OCI-LY7 (cell line): ENCODE data around the gene FBXO47.

Experiments
- CTCF ChIP-seq: fragments of 200-600 bp; sonication (generic); conservative IDR thresholded peaks from 2 replicates; pipeline ENCODE4 v1.5.1; 2014; ENCODE audit warnings: mild to moderate bottlenecking, antibody characterized with exemption, low read length, moderate library complexity, mixed read lengths
- EZH2phosphoT487 ChIP-seq: fragments of 200-600 bp; sonication (generic); IDR thresholded peaks from 2 replicates; pipeline ENCODE4 v1.6.1; 2018; ENCODE audit warnings: low read depth, borderline replicate concordance, mild to moderate bottlenecking, mixed run types, antibody characterized with exemption, low read length, moderate library complexity, mixed read lengths

- TF ChIP-seq CTCF (no peak), EZH2phosphoT487 (no peak)
These were observed 56.0 kb downstream of the FBXO47 start for GRCh38 chr17:38911081-38911730.
